NCI-H1417 treated with DMSO at 0.1 percent for 48 hours (cell line): ENCODE measurements around the gene SCGB2B2.
"Not testable (repeated sequence)": the region's sequence is repeated elsewhere in the genome, so short reads cannot be mapped to it uniquely, and the experiment has no call there.

Source experiments
- DNase-seq: peaks from one replicate; lab custom pipeline; 2025; lab: John Stamatoyannopoulos, UW

Gene SCGB2B2

GRCh38 chr19:34668690-34669089 lies 8.3 kb downstream of the SCGB2B2 start:
- DNase-seq, result not testable (repeated sequence)

DNA sequence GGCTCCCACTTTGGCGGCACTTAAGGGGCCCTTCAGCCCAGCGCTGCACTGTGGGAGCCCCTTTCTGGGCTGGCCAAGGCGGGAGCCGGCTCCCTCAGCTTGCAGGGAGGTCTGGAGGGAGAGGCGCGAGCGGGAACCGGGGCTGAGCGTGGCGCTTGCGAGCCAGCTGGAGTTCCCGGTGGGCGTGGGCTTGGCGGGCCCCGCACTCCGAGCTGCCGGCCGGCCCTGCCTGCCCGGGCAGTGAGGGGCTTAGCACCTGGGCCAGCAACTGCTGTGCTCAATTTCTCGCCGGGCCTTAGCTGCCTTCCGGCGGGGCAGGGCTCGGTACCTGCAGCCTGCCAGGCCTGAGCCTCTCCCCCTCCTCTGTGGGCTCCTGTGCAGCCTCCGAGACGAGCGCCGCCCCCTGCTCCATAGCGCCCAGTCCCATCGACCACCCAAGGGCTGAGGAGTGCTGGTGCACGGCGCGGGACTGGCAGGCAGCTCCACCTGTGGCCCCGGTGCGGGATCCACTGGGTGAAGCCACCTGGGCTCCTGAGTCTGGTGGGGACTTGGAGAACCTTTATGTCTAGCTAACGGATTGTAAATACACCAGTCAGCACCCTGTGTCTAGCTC lies 8.8 kb downstream of the SCGB2B2 start:
- DNase-seq, result not testable (repeated sequence)

DNA sequence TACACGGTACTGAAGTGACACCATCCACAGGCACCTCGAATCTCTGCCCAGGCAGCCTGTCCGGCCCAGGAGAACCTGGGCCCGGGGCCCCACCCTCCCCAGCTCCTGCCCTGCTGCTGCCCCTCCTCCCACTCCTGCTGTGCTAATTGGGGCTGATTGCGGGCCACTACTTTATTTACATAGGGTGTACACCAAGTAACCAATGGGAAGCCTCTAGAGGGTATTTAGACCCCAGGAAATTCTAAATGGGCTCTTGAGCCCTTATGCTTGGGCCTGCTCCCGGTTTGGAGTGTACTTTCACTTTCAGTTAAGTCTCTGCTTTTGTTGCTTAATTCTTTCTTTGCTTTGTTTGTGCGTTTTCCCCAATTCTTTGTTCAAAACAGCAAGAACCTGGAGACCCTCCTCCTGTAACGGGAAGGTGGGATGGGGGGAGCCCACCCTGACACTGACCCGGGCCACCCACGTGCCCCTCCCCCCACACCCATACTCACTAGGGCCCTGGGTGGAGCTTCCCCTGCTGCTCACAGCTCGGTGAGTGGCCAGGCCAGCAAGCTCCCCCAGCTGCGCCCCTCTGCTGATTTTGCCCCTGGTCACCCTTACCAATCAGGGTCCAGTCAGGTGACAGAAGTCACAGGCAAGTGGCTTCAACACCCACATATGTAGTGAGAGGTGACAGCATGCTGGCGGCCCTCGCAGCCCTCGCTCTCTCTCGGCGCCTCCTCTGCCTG lies 9.4 kb downstream of the SCGB2B2 start:
- peak; percentile 26 for DNase-seq

GRCh38 chr19:34666958-34667265 lies 10.0 kb downstream of the SCGB2B2 start:
- no peak for DNase-seq

- DNase-seq, result no peak
Measured at GRCh38 chr19:34666200-34666957, 10.6 kb downstream of the SCGB2B2 start.

DNA sequence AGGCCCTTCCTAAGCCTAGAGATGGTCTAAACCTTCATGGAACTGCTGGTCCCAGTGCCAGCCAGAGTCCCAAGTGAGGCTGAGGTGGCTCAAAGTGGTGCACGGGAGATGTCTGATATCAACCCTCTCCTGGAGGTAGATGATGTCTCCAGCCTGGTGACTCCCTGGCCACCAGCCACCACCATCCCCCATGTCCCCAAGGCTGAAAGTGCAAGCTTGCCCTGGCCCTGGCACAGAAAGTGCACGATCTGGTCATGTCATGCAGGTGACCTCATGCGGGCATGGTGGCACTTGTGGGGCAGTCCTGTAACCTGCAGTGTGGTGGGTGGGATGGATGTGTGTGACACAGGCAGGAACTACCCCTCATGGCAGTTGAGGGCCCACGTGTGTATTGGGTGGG lies 11.7 kb downstream of the SCGB2B2 start:
- DNase-seq, result not testable (repeated sequence)

GRCh38 chr19:34664870-34665269 lies 12.1 kb downstream of the SCGB2B2 start:
- no peak for DNase-seq

DNA sequence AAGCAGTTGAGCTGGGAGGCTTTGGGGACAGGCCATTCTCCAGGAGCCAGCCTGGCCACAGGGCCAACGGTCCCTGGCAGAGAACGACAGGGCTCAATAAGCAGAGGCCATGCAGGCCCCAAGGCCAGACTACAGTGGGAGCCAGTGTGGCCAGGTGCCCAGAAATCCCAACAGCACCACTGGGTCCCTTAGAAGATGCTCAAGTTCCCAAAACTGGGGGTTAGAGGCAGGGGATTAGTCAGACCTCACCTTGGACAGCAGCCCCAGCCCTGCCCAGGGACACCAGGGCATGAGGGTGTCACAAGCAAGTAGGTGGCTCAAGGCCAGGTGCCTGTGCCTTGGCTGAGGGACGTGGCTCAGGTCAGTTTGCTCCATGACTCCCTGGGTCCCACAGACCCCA lies 12.8 kb downstream of the SCGB2B2 start:
- no peak for DNase-seq

DNA sequence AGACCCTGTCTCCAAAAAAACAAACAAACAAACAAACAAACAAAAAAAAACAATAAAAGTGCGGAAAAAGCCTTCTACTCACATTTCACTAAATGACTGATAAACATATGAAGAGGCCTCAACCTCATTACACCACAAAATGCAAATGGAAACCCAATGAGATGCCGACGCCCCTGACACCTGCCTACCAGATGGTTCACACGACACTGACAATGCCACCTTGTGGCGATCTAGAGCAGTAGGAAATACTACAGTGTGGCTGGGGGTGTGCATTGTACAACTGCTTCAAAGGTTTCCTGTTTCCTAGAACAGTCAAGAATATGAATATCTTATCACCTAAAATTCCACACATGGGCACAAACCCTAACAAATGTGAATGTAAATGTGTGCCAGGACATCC lies 14.0 kb downstream of the SCGB2B2 start:
- DNase-seq, result no peak

- no peak for DNase-seq
Measured at GRCh38 chr19:34661357-34661756, 15.6 kb downstream of the SCGB2B2 start.

DNA sequence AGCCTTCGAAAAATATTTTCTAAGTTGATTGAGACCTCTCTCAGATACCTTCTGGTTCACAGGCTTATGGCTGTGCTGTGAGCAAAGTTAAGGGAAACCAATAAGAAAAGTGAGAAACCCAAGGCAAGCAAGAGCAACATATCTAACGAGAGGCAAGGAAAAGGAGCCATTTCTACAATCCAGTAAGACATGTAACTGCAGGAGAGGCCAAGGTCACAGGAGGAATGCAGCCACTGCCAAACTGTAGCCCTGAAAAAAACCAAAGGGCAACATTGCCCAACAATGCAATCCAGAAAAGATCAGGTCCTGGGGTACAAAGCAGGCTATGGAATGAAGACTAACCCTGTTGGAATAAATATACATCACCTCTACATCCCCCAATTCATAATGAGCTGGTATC lies 21.3 kb downstream of the SCGB2B2 start:
- DNase-seq, result no peak

- DNase-seq, result no peak
Measured at GRCh38 chr19:34654796-34655195, 22.2 kb downstream of the SCGB2B2 start.

DNA sequence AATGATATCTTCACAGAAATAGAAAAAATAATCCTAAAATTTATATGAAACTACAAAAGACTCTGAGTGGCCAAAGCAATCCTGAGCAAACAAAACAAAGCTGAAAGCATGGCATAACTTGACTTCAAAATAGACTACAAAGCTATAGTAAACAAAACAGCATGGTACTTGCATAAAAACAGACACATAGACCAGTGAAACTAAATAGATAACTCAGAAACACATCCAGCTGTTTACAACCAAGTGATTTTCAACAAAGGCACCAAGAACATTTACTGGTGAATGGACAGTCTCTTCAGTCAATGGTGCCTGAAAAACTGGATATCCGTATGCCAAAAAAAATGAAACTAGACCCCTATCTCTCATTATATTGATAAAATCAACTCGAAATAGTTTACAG lies 25.2 kb downstream of the SCGB2B2 start:
- no peak for DNase-seq

DNA sequence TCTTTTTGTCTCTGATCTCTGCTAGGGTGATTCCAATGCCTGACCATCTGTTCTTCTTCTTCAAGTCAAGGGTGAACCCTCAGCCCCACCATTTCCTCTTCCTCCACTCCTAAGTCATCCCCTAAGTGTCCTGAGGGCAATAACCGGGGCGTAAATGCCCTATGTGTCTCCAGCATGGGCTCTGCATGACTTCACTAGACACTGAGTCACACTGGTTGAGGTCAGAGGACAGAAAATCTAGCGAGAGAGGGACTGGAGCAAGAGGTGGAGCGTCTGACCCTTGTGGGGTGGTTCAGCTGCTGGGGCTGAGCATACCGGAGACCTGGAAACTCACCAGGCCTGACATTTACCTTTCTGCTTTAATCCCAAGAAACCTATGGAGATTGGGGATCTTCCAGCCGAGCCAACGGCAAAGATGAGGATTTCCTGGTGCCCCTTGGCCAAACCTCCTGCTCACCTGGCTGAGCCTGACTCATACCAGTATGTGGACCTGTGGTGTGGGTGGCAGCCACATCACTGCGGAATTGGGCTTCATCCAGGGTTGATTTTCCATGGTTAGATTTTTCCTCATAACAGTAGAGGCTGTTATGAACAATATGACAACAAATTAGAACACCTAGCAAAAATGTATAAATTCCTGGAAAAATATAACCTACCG lies 26.9 kb downstream of the SCGB2B2 start:
- no peak for DNase-seq

DNA sequence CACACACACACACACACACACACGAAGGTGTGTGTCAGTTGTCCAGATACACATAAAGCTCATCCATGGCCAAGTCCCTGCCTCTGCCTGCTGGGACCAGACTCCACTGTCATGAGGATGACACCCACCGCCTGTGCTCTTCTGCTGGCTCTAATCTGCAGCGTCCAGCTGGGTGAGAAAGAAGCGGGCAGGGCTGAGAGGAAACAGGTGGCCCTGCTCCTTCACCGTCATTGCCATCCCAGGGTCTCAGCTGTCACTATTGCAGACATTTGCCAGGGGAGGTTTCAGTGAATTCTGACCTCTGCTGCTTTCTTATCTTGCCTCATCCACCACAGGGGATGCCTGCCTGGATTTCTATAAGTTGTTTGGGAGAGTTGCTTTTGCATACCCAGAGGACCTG lies 31.4 kb downstream of the SCGB2B2 start:
- no peak for DNase-seq

- no peak for DNase-seq
Measured at GRCh38 chr19:34644991-34645461, 31.9 kb downstream of the SCGB2B2 start.

DNA sequence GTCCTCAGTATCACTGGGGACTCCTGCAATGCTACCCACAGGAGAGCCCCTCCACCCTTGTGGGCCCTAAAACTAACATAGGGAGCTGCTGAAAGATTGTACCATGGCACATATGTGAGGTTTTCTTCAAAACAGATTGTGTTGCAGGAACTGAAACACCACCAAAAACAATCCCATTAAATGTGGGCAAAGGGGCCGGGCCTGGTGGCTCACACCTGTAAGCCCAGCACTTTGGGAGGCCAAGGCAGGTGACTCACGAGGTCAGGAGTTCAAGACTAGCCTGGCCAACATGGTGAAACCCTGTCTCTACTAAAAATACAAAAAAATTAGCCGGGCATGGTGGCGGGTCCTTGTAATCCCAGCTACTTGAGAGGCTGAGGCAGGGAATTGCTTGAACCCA lies 34.7 kb downstream of the SCGB2B2 start:
- DNase-seq, result no peak

GRCh38 chr19:34639491-34640085 lies 37.4 kb downstream of the SCGB2B2 start:
- DNase-seq, result no peak

DNA sequence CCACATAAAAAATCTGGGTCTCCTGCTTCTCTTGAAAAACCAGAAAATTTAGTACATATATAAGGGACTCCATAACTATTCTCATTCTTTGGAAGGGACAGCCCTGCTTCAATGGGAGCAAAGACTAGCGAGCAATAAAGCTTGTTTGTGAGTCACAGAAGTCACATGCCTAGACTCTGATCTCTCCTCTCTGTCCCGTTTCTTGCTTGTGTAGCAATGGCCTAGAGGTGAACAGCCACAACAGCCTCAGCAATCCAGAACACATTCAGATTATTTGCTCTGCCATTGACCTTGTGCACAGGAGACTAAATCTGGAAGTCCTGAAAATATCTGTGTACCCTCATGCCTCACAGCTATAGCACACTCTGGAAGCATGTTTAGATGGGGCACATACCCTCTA lies 43.2 kb downstream of the SCGB2B2 start:
- DNase-seq, result no peak
